GM12873 (cell line): ENCODE measurements around the gene RALGPS1.

Experiments
- TF ChIP-seq, protein P1 (sequence below): IDR thresholded peaks from 2 replicates; pipeline ENCODE4 v1.5.1; 2012; ENCODE audit warnings: low read depth, mild to moderate bottlenecking, moderate library complexity, low read length, control low read depth; ENCODE audit not compliant: insufficient read depth; ENCODE audit errors: missing control alignments

The RALGPS1 gene

DNA sequence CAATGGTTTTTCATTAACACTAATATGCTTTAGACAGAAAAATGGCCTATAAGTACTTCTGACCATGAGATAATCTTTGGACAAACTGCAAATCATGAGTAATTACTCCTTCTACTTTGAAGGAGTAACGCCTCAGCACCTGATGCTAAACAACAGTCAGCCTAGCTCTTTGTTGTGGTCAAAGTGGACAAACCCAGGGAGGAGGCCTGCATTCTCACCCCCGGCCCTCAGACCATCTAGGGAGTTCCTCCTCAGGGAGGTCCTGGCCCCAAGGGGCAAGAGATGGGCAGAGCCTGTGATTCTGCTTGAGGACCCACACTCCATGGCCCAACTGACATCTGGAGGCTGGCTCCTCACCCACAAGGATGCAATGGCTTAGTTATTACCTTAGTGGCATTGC lies 256.1 kb downstream of the RALGPS1 start:
- TF ChIP-seq, protein P1, sequence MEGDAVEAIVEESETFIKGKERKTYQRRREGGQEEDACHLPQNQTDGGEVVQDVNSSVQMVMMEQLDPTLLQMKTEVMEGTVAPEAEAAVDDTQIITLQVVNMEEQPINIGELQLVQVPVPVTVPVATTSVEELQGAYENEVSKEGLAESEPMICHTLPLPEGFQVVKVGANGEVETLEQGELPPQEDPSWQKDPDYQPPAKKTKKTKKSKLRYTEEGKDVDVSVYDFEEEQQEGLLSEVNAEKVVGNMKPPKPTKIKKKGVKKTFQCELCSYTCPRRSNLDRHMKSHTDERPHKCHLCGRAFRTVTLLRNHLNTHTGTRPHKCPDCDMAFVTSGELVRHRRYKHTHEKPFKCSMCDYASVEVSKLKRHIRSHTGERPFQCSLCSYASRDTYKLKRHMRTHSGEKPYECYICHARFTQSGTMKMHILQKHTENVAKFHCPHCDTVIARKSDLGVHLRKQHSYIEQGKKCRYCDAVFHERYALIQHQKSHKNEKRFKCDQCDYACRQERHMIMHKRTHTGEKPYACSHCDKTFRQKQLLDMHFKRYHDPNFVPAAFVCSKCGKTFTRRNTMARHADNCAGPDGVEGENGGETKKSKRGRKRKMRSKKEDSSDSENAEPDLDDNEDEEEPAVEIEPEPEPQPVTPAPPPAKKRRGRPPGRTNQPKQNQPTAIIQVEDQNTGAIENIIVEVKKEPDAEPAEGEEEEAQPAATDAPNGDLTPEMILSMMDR: no peak

DNA sequence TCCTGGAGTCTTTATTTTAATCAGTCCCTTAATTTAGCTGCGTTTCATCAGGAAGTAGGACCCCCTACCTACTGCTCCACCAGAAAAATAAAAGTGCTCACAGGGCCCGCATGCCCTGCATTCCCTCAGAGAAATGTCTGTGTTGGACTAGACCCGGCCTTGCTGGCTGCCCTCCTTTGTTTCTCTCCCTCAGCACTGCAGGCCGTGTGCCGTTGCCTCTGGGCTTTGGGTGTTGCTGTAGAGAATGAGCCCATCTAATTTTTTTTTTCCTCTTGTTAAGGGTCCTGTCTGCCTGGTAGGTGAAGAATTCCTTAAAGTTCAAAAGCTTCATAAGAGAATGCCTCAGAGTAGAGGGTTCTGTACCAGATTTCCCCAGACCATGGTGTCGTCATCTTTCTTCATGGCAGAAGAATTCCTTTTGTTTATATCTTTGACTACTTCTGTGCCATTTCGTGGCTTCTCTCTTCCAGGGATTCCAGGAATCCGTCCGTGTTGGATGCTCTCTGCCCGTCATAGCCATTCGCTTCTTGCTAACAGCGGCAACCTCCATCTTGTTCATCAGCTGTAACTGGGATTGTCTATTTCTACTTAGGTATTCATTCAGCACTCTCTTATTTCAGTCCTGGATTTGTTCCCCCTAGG lies 257.6 kb downstream of the RALGPS1 start:
- TF ChIP-seq, protein P1: no peak

DNA sequence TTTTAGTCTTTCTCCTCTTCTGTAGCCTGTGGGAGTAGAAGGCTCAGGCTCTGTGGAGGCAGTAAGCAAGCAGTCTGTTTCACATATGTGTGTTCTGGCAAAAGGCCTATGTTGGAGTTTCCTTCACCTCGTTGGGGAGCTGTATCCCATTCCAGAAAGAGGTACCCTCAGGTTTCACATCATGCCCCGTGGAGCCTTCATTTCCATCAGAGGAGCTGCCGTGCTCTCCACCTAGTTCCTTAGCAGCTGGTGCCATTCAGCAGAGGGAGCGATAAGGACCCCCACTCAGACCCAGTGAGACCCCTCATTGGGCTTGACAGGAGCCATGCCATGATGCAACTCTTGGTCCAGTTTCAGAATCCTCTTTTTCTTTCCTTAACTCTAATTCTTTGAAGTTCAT lies 258.5 kb downstream of the RALGPS1 start:
- TF ChIP-seq, protein P1: no peak

DNA sequence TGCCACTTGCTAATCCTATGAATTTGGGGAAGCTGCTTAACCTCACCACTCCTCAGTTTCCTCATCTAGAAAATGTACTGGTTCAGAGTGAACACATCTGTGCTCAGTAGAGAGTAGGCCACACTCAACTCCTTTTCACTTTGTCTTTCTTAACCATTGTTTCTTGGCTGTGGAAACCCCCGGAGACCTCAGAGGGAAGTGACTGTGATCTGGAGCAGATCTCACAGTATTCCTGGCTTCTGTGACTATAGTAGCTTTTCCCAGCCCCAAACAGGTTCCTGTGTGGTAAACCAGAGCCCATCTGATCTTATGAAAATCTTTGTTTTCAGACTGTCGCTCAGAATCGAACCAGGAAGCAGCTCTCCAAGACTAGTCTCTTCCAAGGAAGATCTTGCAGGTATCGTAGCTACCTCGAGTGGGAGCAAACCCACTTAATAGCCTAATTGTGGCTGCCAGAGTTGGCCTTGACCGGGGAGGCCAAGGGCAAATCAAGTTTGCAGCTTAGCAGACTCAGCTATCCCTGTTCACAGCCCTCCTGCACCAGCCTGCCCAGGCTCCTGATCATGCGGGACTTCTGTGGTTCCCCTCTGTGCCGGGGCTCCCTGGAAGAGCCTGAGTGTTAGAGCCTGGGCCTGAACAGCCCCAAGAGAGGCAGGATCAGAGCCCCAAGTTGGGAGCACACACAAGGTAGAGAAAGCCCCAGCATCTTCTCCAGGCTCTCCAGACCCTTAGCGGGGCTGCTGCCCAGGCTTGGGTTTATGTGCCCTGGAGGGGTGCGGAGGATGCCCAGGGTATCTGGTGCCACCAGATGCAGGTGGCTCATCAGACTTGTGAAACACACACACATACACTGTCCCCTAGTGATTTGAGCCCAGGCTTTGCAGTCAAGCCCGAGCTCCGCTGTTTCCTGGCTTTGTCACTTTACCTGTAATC lies 260.1 kb downstream of the RALGPS1 start:
- TF ChIP-seq, protein P1: no peak

DNA sequence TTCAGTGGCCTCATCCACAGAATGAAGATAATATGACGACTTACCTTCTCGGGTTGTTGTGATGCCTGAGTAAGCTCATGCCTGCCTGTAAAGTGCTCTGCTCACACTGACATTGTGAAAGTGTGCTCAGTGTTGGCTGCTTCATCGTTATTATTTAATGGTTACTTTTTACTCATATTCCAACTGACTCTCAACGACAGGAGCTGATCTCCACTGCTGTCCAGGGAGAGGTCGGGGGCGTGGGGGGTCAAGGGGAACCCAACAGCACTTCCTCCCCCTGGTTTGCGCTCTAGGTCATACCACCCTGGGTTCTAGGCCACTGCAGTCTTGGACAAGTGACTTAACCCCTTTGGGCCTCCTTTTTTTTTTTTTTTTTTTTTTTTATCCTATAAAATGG lies 260.7 kb downstream of the RALGPS1 start:
- TF ChIP-seq, protein P1: no peak

DNA sequence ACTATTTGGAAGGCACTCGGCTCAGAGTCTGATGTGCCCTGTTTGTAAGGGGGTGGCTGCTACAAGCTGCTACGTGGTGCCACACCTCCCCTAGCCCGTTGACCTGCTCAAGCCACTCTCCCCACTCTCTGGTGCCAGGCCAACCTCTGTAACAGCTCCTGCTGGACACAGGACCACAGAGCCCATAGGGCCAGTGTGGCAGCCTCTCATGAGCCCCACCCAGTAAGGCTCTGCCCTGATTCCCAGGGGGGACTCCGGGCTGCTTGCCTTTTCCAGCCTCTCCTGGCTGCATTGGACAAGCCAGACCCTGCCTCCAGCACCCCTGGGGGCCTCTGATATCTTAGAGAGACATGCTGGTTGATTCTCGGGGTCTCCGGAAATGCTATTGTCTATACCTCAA lies 261.2 kb downstream of the RALGPS1 start:
- TF ChIP-seq, protein P1: no peak

DNA sequence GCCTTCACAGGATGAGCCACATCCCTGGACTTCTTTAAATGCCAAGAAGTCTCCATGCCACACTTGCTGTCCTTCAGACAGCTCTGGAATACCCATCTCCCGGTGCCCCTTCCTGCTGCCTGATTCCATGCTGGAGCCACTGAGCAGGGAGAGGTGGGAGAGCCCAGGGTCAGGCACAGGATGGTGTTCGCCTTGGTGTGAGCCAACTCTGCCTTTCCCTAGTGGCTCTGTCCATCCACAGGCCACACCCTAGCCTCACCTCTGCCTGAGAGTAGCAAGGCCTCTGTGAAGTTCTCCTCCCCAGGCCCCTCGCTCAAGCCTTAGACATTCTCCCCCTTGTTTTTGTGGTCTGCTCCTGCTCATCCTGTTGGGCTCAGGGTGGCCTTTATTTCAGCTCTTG lies 262.0 kb downstream of the RALGPS1 start:
- TF ChIP-seq, protein P1: no peak
